Umbilical cord (tissue), 2 donors: Measurements from ENCODE around the gene SLC5A10. TPM values are rescaled to one million over a fixed set of nuclear protein-coding genes. Genes with fewer than 3 reads are reported as not detected.
"Not testable (repeated sequence)": the region's sequence is repeated elsewhere in the genome, so short reads cannot be mapped to it uniquely, and the experiment has no call there.

ENCODE experiments used
- DNase-seq: peaks from one replicate; pipeline ENCODE4 v3.0.0-alpha.2; 2015; ENCODE audit warnings: low spot score
- total RNA-seq: library from RNA; depleted of rRNA; stranded (reverse); fragments of >200 nt; gene quantifications from one replicate; pipeline ENCODE4 v1.2.3, GENCODE V29; 2014; ENCODE audit warnings: low replicate concordance; ENCODE audit not compliant: insufficient read depth

The SLC5A10 gene
- 0.48 TPM for total RNA-seq

DNA sequence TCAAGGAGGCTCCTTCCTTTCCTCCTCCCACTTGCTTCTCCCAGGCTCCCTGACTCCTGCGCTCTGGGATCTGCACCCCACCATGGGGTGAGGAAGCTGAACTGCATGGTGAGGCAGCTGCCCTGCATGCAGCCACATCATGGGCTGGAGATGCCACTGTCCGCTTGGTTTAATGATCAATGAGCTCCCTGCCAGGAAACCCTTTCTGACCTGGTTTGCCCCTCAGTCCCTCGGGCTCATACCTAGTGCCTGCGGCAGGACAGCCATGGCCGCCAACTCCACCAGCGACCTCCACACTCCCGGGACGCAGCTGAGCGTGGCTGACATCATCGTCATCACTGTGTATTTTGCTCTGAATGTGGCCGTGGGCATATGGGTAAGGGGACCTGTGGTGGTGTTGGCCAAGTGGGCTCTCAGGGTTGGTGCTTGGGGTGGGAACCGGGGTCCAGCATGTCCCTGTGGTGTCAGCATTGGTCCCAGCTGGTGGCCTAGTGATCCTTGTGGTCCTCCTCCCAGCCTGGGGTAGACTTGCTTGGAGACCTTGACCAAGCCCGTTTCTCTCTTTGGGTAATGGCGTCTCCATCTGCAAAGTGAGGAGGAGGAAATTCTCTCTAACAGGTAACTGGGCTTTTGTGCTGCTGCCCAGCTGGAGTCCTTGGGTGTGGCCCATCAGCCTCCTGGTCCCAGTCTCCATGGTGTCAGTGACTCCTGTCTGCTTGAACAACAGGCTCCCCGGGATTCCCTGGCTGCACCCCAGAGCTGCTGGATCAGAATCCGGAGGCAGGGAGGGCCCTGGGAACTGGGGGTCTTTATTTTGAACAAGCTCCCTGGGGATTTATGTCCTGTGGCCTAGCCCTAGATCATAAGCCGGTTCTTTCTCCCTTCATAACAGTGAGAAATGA lies at the start of gene SLC5A10:
SLC5A10 (plus strand) TSS at position 225 of the 902 bp plus-strand sequence; CDS start at position 266, 41 bp downstream.
- DNase-seq, result no peak

DNA sequence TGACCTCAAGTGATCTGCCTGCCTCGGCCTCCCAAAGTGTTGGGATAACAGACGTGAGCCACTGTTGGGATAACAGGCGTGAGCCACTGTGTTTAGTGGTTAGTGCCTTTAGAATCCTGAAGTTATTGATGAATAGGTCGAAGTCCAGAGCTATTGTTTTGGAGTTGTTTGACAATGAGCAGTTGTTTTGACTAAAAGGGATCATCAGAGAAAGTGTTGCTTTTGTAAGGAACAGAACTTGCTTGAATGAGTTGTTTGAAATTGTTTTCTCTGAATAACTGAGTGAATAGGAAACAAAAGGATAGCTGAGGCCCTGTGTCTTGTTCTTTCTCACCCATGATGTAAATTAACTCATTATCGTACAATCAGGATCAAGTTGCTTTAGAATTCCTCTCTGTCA lies 47.5 kb upstream of the SLC5A10 start:
- DNase-seq, result no peak

DNA sequence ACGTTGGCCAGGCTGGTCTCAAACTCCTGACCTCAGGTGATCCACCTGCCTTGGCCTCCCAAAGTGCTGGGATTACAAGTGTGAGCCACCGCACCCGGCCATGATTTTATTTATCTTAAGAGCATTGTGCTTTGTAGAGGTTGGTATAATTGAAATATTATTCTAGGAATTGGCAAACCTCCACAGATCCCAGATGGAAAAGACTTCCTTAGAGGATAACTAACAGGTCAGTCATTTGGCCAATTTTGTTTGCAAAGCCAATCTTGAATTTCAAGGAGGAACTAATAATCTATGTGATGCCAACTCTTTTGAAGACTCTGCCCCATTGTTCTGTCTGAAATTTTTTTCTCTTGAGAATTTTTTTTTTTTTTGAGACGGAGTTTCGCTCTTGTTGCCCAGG lies 46.7 kb upstream of the SLC5A10 start:
- no peak for DNase-seq

DNA sequence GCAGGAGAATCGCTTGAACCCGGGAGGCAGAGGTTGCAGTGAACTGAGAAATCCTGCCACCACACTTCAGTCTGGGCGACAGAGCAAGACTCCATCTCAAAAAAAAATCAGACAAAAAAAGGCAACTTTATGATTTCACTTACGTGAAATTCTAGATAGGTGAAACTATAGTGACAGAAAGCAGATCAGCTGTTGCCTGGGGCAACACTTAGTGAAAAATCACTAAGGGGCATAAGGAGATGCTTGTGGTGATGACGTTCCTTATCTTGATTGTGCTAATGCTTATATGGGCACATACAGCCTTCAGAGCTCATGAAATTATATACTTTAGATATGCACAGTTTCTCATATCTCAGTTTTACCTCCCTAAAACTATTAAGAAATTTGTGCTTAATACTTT lies 41.6 kb upstream of the SLC5A10 start:
- DNase-seq, result no peak

DNA sequence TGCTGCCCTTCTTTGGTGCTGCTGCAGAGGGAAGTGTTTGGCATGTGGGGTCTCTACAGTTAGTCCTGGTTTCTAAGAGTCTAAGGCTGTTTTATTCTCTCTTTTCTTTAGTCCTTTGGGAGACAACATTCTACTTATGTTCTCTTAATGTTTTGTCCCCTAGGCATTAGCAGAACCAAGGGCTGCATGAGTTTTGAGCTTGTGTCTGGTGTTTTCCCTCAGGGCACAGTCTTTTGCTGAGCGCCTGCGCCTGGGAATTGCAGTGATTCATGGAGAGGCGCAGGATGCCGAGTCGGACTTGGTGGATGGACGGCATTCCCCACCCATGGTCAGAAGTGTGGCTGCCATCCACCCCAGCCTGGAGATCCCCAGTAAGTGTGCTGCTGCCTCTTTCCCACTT lies 41.1 kb upstream of the SLC5A10 start:
- no peak for DNase-seq

DNA sequence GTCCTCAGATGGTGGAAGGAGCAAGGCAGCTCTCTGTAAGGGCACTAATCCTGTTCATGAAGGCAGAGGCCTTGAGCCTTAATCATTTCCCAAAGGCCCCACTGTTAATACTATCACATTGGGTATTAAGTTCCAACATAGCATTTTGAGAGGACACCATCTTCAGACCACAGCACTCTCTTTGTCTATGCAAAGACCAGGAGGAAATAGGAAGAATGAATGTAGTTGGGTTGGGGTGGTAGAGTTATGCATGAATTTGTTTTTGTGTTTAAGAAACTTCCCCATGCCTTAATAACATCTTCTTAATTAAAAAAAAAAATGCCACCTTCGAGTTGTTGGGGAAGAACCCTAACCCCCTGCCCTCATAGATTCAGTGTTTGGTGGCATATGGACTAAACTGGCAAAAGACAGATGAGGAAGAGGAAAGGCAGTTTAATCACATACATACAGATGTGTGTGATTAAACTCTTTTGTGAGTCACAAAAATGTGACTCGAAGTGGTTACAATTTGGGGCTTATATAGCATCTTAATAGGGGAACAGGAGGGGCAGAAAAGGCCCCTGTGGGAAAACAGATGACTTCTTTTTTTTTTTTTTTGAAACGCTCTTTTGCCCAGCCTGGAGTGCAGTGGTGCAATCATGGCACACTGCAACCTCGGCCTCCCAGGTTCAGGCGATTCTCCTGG lies 35.0 kb upstream of the SLC5A10 start:
- DNase-seq, result no peak

DNA sequence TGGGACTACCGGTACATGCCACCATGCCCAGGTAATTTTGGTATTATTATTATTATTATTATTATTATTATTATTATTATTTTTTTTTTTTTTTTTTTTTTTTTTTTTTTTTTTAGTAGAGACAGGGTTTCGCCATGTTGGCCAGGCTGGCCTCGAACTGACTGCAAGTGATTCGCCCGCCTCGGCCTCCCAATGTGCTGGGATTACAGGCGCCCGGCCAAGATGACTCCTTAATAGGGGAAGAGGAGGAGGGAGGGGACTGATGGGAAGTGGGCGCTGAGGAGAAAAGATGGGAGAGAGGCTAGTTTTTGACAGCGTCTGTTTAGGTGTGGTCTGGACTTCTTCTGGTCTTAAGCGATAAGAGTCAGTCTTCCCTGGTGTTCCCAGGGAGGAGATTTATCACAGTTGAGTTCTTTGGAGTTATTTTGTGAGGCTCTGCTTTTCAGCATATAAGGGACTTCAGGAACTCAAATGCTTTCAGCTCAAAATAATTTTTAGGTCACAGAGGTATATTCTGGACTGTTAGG lies 34.4 kb upstream of the SLC5A10 start:
- DNase-seq, result peak; percentile 77

DNA sequence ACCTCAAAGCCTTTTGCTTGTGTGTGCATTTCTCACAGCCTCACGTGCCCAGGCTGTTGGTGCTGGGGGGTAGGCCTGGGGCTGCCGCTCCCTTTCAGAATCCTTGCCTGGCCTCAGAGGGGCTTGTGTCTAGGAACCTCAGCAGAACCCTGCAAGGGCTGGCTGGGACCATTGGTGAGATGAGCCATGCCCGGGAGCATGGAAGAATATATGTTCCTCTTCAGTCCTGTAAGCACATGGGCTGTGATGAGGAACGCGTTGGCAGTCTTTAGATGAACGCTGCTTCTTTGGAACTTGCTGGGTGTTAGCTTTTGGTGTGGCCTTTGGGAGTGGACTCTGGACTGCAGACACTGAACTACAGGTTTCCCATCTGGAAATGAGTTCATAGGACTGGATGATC lies 32.0 kb upstream of the SLC5A10 start:
- no peak for DNase-seq

DNA sequence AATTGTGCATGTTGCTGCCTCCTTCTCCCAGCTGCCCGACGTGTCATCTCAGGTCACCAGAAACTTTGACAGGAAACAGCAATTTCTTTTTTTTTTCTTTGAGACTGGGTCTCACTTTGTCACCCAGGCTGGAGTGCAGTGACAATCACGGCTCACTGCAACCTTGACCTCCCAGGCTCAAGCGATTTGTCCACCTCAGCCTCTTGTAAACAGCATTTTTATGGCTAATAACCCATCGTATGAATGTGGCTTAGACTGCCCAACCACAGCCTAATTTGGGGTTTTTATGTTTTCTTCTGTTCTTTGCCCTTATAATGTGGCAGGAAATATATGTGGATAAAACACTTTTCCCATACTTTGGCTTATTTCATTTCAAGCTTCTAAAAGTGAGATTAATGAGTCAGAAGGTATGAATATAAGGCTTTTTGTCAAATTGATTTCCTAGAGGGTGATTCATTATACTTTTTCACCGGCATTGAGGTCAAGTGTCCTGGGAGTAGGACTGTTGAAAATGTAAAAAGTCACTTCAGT lies 31.0 kb upstream of the SLC5A10 start:
- no peak for DNase-seq

DNA sequence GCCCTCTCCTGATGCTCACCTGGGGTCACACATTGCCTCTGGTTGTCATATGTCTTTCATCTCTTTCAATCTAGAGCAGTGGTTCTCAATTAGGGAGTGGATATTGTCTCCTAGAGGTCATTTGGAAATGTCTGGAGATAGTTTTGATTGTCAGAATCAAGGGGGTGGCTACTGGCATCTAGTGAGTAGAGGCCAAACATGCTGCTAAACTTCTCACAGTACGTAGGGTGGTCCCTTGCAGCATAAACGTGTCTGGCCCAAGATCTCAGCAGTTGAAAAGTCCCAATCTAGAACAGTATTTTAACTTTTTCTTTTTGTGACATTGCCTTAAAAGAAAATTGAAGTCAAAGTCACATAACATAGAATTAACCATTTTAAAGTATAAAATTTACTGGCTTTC lies 30.5 kb upstream of the SLC5A10 start:
- DNase-seq, result no peak

DNA sequence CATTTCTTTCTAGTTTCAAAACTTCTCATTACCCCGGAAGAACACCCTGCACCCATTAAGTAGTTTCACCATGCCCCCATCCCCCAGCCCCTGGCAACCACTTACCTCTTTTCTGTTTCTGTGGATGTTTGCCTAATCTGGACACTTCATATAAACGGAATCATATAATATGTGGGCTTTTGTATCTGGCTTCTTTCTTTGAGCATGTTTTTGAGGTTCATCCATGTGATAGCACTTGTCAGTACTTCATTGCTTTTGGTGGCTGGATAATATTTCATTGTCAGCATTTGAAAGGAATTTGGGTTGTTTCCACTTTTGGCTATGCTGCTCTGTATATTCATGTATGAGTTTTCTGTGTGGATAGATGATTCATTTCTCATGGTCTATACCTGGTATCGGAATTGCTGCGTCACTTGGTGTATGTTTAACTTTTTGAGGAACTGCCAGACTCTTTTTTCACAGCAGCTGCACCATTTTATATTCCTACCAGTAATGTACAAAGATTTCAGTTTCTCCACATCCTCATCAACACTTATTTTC lies 30.0 kb upstream of the SLC5A10 start:
- DNase-seq, result no peak

DNA sequence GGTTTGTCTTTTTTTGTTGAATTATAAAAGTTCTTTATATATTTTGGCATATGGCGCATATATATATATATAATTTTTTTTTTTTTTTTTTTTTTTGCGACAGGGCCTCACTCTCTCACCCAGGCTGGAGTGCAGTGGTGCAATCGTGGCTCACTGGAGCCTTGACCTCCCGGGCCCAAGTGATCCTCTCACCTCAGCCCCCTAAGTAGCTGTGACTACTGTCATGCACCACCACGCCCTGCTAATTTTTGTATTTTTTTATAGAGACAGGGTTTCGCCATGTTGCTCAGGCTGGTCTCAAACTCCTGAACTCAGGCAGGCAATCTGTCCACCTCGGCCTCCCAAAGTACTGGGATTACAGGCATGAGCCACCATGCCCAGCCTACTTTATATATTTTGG lies 29.4 kb upstream of the SLC5A10 start:
- DNase-seq, result not testable (repeated sequence)

DNA sequence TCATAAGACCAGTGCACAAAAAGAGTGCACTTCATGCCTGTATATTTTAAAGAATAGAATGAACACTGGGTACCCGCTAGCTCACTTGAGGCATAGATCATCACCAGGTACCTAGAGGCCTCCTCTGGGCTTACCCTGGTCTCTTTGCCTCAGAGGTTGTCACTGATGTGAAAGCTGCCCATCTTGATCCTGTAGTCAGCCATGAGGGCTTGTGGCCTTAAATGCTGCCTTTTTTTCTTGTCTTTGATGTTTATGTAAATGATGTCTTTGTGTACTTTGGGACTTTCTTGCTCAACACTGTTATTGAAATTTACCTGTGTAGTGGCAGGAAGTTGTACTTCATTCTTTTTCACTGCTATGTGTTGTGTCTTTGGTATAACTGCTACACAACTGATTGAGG lies 26.8 kb upstream of the SLC5A10 start:
- no peak for DNase-seq

DNA sequence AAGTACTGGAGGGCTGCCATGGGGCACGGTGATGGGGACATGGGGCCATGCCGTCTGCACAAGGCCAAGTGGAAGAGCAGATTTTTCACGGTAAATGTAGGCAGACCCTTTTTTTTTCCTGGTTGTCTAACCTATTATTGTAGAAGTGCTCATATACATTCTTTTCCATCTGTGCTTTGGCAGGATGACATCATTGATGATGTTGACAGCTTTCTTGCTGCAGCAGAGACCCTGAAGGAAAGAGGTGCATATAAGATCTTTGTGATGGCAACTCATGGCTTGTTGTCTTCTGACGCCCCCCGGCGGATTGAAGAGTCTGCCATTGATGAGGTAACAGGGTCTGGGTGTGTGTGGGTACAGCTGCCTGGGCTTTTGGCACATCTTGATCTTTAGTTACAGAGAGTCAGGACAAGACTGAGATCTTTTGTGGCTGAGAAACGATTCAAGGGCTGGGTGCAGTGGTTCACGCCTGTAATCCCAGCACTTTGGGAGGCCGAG lies 23.3 kb upstream of the SLC5A10 start:
- DNase-seq, result no peak

DNA sequence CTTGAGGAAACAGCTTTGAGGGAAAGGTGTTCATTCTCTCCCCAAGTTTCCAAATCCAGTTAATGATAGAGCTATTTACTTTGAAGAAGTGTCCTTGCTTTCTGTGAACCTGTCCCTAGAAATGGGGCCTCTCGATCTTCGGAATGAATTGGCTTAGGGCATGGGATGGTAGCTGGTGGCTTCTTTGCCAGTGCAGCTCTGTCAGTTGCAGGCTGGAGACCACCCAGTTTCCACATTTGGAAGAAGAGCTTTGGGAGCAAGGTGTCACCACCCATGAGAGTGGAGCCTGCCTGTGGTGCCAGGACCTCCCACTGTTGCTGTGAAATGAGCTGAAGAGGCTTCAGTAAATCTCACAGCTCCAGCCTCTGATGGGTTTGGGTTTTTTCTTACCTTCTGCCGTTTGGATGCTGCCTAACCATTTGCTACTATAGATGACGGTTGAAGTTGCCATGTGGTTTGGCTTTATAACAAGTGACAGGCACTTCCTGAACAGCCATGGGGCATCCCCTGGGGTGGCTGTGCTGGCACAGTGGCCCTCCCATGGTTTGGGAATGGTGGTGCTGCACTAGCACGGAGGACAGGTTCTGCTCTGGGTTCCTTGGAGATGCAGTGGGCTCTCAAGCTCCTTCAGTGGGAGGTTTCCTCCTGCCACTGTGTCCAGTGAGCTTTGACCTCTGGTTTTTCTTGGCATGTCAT lies 19.5 kb upstream of the SLC5A10 start:
- DNase-seq, result no peak

DNA sequence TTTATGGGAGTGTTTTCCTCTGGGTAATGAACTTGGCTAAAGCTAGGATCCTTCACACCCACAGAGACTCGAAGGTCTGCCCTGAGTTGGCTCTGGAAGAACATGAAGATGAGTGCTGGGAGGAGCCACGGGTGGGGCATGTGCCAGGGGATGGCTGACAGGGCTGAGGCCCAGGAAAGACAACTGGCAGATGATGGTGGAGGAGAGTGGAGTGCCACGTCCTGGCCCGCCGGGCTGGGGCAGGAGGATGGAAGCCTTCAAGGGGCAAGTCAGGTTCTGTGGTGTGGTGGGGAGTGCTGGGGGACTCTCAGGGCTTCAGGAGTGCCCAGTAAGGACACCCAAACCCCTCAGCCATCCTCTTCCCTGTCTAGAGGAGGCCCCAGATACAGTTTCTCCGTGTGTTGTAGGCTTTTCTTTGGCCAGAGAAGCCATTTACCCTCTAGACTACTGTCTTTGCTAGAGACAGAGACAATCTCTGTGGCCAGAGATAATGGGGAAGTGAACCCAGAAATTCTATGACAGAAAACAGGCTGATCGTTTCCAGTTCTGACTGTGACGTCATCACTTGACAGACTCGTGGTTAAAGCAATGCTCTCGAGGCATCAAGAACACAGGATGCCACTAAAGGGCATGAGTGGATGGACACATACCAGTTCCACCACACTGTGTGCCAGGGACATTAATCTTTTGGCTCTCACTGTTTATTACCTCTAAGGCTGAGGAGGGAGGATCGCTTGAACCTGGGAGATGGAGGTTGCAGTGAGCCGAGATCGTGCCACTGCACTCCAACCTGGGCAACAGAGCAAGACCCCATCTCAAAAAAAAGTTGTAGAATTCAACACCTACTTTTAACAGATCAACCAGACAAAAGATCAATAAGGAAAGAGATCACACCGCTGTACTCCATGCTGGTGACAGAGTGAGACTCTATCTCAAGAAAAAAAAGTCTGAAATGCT lies 18.6 kb upstream of the SLC5A10 start:
- no peak for DNase-seq

DNA sequence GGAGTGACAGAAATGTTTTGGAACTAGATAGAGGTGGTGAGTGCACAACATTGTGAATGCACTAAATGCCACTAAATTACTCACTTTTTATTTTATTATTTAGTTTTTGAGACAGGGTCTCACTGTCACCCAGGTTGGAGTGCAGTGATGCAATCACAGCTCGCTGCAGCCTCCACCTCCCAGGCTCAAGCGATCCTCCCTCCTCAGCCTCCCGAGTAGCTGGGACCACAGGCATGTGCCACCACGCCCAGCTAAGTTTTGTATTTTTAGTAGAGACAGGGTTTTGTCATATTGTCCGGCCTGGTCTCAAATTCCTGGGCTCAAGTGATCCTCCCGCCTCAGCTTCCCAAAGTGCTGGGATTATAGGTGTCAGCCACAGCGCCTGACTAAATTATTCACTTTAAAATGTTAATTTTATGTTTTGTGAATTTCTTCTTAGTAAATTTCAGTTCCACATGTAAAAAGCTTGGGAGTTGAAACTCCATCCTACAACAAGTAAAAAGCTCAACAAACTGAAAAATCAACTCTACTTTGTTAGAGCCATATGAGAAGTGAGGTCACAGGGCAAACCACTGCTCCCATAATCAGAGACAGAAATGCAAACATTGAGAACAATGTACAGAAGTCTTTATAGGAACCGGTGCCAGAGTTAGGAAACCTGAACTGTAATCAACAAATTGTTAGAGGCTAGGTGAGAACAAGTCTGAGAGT lies 13.8 kb upstream of the SLC5A10 start:
- no peak for DNase-seq

DNA sequence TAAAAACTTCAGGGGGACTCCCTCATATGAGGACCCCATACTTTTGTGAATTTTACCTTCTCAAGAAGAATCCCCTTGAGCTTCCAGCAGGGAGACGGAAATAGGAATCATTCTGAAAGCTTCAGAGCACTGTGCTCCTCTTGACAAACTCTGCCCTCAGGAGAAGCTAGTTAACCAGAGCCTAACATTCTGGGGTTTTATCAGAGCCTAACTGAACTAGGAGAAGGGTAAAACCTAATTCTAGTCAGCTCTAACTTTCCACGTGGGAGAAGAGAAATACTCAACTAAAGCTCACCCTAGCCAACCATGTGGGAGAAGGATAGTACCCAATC lies 13.3 kb upstream of the SLC5A10 start:
- no peak for DNase-seq

DNA sequence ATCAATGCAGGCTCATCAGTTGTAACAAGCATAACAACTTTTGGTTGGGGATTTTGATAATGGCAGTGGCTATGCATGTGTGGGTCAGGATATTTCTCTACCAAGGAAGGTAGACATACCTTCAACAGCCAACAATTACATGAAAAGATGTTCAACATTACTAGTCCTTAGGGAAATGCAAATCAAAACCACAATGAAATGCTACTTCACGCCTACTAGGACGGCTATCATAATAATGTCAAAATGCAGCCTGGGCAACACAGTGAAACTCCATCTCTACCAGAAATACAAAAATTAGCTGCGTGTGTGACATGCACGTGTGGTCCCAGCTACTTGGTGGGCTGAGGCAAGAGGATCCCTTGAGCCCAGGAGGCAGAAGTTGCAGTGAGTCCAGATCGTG lies 7.3 kb upstream of the SLC5A10 start:
- DNase-seq, result no peak

DNA sequence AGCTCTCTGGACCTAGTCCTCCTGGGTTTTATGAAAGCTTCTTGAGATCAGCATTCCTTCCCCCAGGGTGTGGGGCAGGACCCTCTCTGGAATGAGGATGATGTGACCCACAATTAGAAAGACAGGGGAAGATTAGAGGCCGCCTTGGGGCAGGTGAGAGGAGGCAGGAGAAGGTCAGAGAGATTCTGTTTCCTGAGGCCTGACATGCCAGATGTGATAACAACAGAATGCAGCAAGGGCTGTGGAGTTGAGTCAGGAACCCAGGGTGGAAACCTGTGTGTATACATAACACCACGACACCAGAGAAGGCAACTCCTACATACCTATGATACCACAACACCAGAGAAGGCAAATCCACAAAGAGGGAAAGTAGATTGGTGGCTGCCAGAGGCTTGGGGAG lies 5.4 kb upstream of the SLC5A10 start:
- peak; percentile 15 for DNase-seq
